Ureter (tissue), 1 donor: ENCODE data around the gene ZNF334. TPM values are rescaled to one million over a fixed set of nuclear protein-coding genes. Genes with fewer than 3 reads are reported as not detected.

Source experiments
- DNase-seq: peaks from one replicate; pipeline ENCODE4 v3.0.0-alpha.2; 2020; ENCODE audit warnings: low spot score
- total RNA-seq: library from RNA; stranded (reverse); gene quantifications from one replicate; pipeline ENCODE4 v1.2.4, GENCODE V29; 2023
- donor health status: DM: yes; HTN: yes; CAD: no.

The ZNF334 gene
- total RNA-seq, 1 donor from 2014 or later = 18.7 TPM

DNA sequence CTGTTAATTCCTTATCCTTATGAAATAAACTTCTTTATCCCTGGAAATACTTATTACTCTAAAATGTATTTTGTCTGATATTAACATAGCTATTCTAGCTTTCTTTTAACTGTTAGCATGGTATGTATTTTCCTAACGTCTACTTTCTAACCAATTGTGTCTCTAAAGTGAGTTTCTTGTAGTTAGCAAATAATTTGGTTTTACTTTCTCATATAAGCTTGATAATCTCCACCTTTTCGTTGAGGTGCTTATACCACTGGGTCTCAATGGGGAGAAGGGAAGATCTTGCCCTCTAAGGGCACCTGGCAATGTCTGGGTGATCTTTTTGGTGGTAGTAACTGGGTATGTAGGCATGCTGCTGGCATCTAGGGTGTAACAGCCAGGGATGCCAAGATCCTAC, 25.7 kb downstream of the ZNF334 start:
- no peak for DNase-seq

DNA sequence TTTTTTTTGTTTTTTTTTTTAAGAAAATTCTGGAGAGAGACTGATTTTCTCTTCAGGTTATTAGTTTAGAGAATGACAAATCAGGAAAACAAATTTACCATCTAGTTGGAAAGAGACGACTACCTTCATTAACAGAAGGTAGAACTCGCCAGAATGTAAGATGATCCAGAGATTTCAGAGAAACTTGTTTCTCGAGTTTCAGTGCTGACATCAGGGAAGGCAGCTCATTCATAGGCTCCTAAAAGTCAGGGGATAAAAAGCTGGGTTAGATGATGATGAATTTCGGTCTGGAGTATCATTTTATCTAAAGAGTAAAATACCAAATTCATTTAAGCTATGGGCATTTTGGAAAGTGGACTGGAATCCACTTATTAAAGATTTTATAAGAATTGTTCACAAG, 27.9 kb downstream of the ZNF334 start:
- no peak for DNase-seq

DNA sequence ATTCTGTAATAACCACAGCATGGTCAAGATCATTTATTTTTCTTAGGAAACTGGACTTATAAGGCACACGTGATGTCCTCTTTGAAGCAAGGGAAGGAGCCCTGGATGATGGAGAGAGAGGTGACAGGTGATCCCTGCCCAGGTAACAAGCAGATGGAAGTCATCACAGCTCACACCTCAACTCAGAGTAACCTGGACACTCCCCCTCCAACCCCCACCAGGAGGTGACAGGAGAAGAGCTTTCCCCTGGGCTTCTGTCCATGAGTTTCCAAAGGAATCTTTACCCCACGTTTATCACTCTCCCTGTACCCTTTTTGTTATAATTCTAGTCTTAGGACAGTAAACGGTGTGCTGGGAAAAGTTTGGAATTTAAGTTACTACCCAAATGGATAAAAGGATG, 28.4 kb downstream of the ZNF334 start:
- DNase-seq = no peak

DNA sequence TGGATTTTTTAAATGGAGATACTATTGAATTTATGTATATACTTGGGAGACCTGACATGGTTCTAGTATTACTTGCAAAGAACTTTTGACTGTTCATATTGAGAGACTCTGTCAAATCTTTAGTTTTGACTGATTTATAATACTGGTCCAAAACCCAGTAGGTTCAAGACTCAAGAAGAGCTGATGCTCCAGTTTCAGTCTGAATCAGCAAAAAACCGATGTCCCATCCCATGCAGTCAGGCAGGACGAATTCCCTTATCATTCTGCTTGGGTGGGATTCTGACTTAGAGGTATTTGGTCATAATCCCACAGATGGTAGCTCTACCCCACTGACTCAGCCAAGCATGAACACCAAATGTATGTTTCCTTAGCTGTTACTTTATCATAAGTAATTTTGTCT, 29.5 kb downstream of the ZNF334 start:
- DNase-seq = no peak

DNA sequence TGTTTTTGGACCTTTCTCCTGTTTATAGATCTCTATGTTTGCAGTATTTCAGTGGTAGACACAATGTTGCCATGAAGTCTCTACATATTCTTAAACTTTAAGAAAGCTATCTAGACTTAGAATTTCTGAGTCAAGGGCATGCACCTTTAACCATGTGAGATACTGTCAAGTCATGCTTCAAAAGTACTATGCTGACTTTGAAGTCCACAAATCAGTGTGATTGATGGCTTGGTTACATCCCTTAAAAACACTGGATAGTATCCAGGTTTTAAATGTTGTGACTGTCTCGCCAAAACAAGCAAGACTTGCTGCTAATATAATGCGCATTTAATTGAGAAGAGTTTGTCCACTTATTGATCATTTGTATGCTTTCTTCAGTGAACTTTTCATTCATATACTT, 30.5 kb downstream of the ZNF334 start:
- DNase-seq = no peak

GRCh38 chr20:46477640-46478039, 35.7 kb downstream of the ZNF334 start:
- DNase-seq = no peak

GRCh38 chr20:46477225-46477624, 36.1 kb downstream of the ZNF334 start:
- no peak for DNase-seq

GRCh38 chr20:46468508-46468907, 44.9 kb downstream of the ZNF334 start:
- DNase-seq = no peak

- DNase-seq = no peak
Observed at GRCh38 chr20:46464451-46464850, 48.9 kb downstream of the ZNF334 start.

GRCh38 chr20:46463852-46464251, 49.5 kb downstream of the ZNF334 start:
- DNase-seq = no peak

- DNase-seq = no peak
Observed at GRCh38 chr20:46461808-46462207, 51.6 kb downstream of the ZNF334 start.

GRCh38 chr20:46458866-46459750, 54.3 kb downstream of the ZNF334 start:
- DNase-seq = peak; percentile 72

GRCh38 chr20:46456255-46457028, 56.9 kb downstream of the ZNF334 start:
- no peak for DNase-seq

DNA sequence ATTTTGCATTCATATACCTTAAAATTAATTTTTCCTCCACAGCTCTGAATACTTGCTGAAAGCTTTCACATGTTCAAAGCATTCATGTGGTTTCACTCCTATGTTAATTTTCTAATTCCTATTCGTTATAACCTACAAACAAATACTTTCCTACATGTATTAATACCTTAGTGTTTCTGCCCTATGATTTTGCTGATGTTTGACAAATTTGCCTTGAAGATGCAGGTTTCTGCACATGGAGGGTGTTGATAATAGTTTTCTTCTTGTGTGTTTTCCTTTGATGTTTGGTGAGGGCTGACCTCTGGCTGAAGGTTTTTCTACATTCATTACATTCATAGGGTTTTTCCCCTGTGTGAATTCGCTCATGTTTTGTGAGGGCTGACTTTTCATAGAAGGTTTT, 57.6 kb downstream of the ZNF334 start:
- no peak for DNase-seq

Other genes starting within 250 kb of the ZNF334 start
- 0.23 TPM for gene CDH22, start 205.1 kb downstream of the ZNF334 start, total RNA-seq
- gene ELMO2, start 106.9 kb downstream of the ZNF334 start, total RNA-seq = 60.4 TPM
- gene OCSTAMP, start 37.1 kb upstream of the ZNF334 start, total RNA-seq = not detected
- gene SLC13A3, start 137.9 kb upstream of the ZNF334 start, total RNA-seq = 5.1 TPM
- gene TP53RK, start 175.9 kb upstream of the ZNF334 start, total RNA-seq = 13.5 TPM
- gene SLC2A10, start 196.1 kb upstream of the ZNF334 start, total RNA-seq = 25.9 TPM